Neural cell (in vitro differentiated cells): ENCODE results near the gene CARMIL1. TPM values are rescaled to one million over a fixed set of nuclear protein-coding genes. Genes with fewer than 3 reads are reported as not detected.

Experiments used
- H2AFZ ChIP-seq: fragments of 200-600, 300-800 bp; sonication (generic), shearing (Covaris generic); 2 replicates; pipeline ENCODE4 v1.6.0; 2014; ENCODE audit warnings: low read depth, mild to moderate bottlenecking, antibody characterized with exemption, low read length, moderate library complexity
- H3F3A ChIP-seq: fragments of 200-600 bp; shearing (Covaris generic); 2 replicates; pipeline ENCODE4 v1.6.1; 2016; ENCODE audit warnings: mild to moderate bottlenecking, moderate library complexity, mixed read lengths, antibody characterized with exemption, low read length; ENCODE audit not compliant: insufficient read depth, poor library complexity, severe bottlenecking
- H3K27ac ChIP-seq: fragments of 200-600, 300-800 bp; sonication (generic), shearing (Covaris generic); 2 replicates; pipeline ENCODE4 v1.5.1; 2014; ENCODE audit warnings: mild to moderate bottlenecking, low read length, moderate library complexity
- H3K27me3 ChIP-seq: fragments of 300-800, 200-600 bp; sonication (generic), shearing (Covaris generic); 2 replicates; pipeline ENCODE4 v1.6.0; 2014; ENCODE audit warnings: mild to moderate bottlenecking, low read depth, low read length, moderate library complexity; ENCODE audit not compliant: insufficient read depth
- H3K36me3 ChIP-seq: fragments of 300-800, 200-600 bp; sonication (generic), shearing (Covaris generic); 2 replicates; pipeline ENCODE4 v1.5.1; 2014; ENCODE audit warnings: mild to moderate bottlenecking, antibody characterized with exemption, low read length, moderate library complexity; ENCODE audit not compliant: insufficient read depth
- H3K4me2 ChIP-seq: fragments of 300-800, 200-600 bp; sonication (generic), shearing (Covaris generic); 2 replicates; pipeline ENCODE4 v1.6.0; 2014; ENCODE audit warnings: mild to moderate bottlenecking, low read length
- H3K4me3 ChIP-seq: fragments of 300-800, 200-600 bp; sonication (generic), shearing (Covaris generic); 2 replicates; pipeline ENCODE4 v1.5.1; 2014; ENCODE audit warnings: mild to moderate bottlenecking, low read length, moderate library complexity
- H3K79me2 ChIP-seq: fragments of 200-600 bp; shearing (Covaris generic); replicated peaks from 2 replicates; pipeline ENCODE4 v1.6.0; 2014; ENCODE audit warnings: mild to moderate bottlenecking, low read length, moderate library complexity; ENCODE audit not compliant: insufficient read depth
- H3K9ac ChIP-seq: fragments of 300-800, 200-600 bp; sonication (generic), shearing (Covaris generic); 2 replicates; pipeline ENCODE4 v1.6.1; 2016; ENCODE audit warnings: mild to moderate bottlenecking, low read length, mixed read lengths
- H3K9me2 ChIP-seq: fragments of 200-600 bp; shearing (Covaris generic); 2 replicates; pipeline ENCODE4 v1.6.1; 2016; ENCODE audit warnings: mild to moderate bottlenecking, low read length, mixed read lengths; ENCODE audit not compliant: insufficient read depth
- H3K9me3 ChIP-seq: fragments of 200-600, 300-800 bp; sonication (generic), shearing (Covaris generic); 2 replicates; pipeline ENCODE4 v1.6.1; 2016; ENCODE audit warnings: mild to moderate bottlenecking, mixed run types, low read length, moderate library complexity, mixed read lengths
- H4K20me1 ChIP-seq: fragments of 200-600 bp; shearing (Covaris generic); 2 replicates; pipeline ENCODE4 v1.6.1; 2016; ENCODE audit warnings: mild to moderate bottlenecking, mixed run types; ENCODE audit not compliant: insufficient read depth
- EP300 ChIP-seq: fragments of 450-650 bp; conservative IDR thresholded peaks from 2 replicates; pipeline ENCODE4 v1.6.1; 2014; ENCODE audit warnings: antibody characterized with exemption, mild to moderate bottlenecking, moderate library complexity; ENCODE audit not compliant: poor library complexity, severe bottlenecking
- EZH2 ChIP-seq: fragments of 200-600, 300-800 bp; shearing (Covaris generic), sonication (generic); IDR thresholded peaks from 2 replicates; pipeline ENCODE4 v1.6.1; 2014; ENCODE audit warnings: antibody characterized with exemption, low read length, borderline replicate concordance, mild to moderate bottlenecking; ENCODE audit not compliant: insufficient read depth, poor library complexity, severe bottlenecking
- MXI1 ChIP-seq: fragments of 450-650 bp; conservative IDR thresholded peaks from 2 replicates; pipeline ENCODE4 v1.6.1; 2014; ENCODE audit warnings: antibody characterized with exemption, mild to moderate bottlenecking; ENCODE audit not compliant: poor library complexity, severe bottlenecking
- POLR2AphosphoS5 ChIP-seq: IDR thresholded peaks from 2 replicates; pipeline ENCODE4 v1.6.1; 2012
- RAD21 ChIP-seq: fragments of 450-650 bp; conservative IDR thresholded peaks from 2 replicates; pipeline ENCODE4 v1.6.1; 2014; ENCODE audit warnings: antibody characterized with exemption, mild to moderate bottlenecking, moderate library complexity
- SMC3 ChIP-seq: fragments of 450-650 bp; conservative IDR thresholded peaks from 2 replicates; pipeline ENCODE4 v1.6.1; 2014; ENCODE audit warnings: antibody characterized with exemption, mild to moderate bottlenecking, moderate library complexity; ENCODE audit not compliant: poor library complexity
- TAF1 ChIP-seq: IDR thresholded peaks from 2 replicates; pipeline ENCODE4 v1.6.1; 2012; ENCODE audit warnings: low read depth
- polyA plus RNA-seq: library from polyadenylated mRNA; depleted of rRNA; stranded (reverse); fragments of >200 nt; gene quantifications from 2 replicates; pipeline ENCODE4 v1.2.3, GENCODE V29; 2014
- TF ChIP-seq, protein P1 (sequence below): fragments of 450-650 bp; IDR thresholded peaks from 2 replicates; pipeline ENCODE4 v1.5.1; 2014; ENCODE audit warnings: antibody characterized with exemption, mild to moderate bottlenecking, moderate library complexity; ENCODE audit not compliant: poor library complexity, severe bottlenecking
- TF ChIP-seq, protein P2 (sequence below): IDR thresholded peaks from 2 replicates; pipeline ENCODE4 v1.6.1; 2012; ENCODE audit warnings: borderline replicate concordance

CARMIL1 gene
- polyA plus RNA-seq, 1 donor from 2014 or later: 5.3 TPM

GRCh38 chr6:25279748-25280343 is 672 bp downstream of the CARMIL1 start:
- no peak for TF ChIP-seq SMC3
- TF ChIP-seq TAF1: peak; percentile 37
- Histone ChIP-seq H2AFZ (peak overlapping the region; percentile 56), H3K27me3 (no peaks in the 10 kb centered on the region), H3F3A (no peaks in the 10 kb centered on the region), H3K4me3 (peak overlapping the region; percentile 82), H3K9me3 (no peaks in the 10 kb centered on the region), H4K20me1 (no peaks in the 10 kb centered on the region), H3K9ac (peak overlapping the region; percentile 71), H3K36me3 (no peaks in the 10 kb centered on the region), H3K9me2 (no peaks in the 10 kb centered on the region), H3K4me2 (peak overlapping the region; percentile 77), H3K27ac (no peak overlapping the region), H3K79me2 (no peaks in the 10 kb centered on the region)

GRCh38 chr6:25280344-25281074 is 1.3 kb downstream of the CARMIL1 start:
- H3K36me3 ChIP-seq: no peaks in the 10 kb centered on the region
- TF ChIP-seq, protein P1, sequence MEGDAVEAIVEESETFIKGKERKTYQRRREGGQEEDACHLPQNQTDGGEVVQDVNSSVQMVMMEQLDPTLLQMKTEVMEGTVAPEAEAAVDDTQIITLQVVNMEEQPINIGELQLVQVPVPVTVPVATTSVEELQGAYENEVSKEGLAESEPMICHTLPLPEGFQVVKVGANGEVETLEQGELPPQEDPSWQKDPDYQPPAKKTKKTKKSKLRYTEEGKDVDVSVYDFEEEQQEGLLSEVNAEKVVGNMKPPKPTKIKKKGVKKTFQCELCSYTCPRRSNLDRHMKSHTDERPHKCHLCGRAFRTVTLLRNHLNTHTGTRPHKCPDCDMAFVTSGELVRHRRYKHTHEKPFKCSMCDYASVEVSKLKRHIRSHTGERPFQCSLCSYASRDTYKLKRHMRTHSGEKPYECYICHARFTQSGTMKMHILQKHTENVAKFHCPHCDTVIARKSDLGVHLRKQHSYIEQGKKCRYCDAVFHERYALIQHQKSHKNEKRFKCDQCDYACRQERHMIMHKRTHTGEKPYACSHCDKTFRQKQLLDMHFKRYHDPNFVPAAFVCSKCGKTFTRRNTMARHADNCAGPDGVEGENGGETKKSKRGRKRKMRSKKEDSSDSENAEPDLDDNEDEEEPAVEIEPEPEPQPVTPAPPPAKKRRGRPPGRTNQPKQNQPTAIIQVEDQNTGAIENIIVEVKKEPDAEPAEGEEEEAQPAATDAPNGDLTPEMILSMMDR: no peak
- no peak for TF ChIP-seq EP300
- no peak for TF ChIP-seq EZH2
- TF ChIP-seq SMC3: no peak
- TF ChIP-seq TAF1: no peak
- TF ChIP-seq MXI1: no peak
- H3F3A ChIP-seq: no peaks in the 10 kb centered on the region
- H2AFZ ChIP-seq: no peak overlapping the region
- no peaks in the 10 kb centered on the region for H3K9me3 ChIP-seq
- H4K20me1 ChIP-seq: no peaks in the 10 kb centered on the region
- H3K9me2 ChIP-seq: no peaks in the 10 kb centered on the region
- no peaks in the 10 kb centered on the region for H3K79me2 ChIP-seq
- H3K4me2 ChIP-seq: peak overlapping the region; percentile 77
- peak overlapping the region; percentile 12 for H3K27ac ChIP-seq
- no peaks in the 10 kb centered on the region for H3K27me3 ChIP-seq
- H3K4me3 ChIP-seq: peak overlapping the region; percentile 82
- peak overlapping the region; percentile 71 for H3K9ac ChIP-seq

DNA sequence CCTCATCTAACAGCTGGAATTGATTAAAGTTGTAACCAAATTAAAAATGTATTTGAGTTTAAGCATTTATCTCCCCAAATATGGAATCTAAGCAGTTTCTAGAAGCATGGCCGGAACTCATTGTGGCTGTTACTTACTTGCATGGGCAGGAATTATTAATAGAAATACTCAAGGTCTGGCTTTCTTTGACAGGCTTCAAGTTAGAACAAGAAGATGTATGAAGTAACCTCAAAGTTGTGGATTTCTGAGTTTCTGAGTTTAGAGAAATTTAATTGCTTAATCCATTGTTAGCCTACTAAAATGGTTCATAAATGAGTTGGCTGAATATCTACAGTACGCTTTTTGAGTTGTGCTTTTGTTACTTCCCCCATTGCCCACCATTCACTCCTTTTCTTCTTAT is 7.7 kb downstream of the CARMIL1 start:
- no peaks in the 10 kb centered on the region for H3K9me2 ChIP-seq
- H3K4me2 ChIP-seq: no peak overlapping the region
- H3K27me3 ChIP-seq: no peaks in the 10 kb centered on the region
- no peaks in the 10 kb centered on the region for H3K9me3 ChIP-seq
- H3F3A ChIP-seq: no peaks in the 10 kb centered on the region
- no peaks in the 10 kb centered on the region for H4K20me1 ChIP-seq
- H3K36me3 ChIP-seq: no peaks in the 10 kb centered on the region
- no peak overlapping the region for H2AFZ ChIP-seq
- TF ChIP-seq SMC3: no peak
- no peak for TF ChIP-seq RAD21
- TF ChIP-seq, protein P2, sequence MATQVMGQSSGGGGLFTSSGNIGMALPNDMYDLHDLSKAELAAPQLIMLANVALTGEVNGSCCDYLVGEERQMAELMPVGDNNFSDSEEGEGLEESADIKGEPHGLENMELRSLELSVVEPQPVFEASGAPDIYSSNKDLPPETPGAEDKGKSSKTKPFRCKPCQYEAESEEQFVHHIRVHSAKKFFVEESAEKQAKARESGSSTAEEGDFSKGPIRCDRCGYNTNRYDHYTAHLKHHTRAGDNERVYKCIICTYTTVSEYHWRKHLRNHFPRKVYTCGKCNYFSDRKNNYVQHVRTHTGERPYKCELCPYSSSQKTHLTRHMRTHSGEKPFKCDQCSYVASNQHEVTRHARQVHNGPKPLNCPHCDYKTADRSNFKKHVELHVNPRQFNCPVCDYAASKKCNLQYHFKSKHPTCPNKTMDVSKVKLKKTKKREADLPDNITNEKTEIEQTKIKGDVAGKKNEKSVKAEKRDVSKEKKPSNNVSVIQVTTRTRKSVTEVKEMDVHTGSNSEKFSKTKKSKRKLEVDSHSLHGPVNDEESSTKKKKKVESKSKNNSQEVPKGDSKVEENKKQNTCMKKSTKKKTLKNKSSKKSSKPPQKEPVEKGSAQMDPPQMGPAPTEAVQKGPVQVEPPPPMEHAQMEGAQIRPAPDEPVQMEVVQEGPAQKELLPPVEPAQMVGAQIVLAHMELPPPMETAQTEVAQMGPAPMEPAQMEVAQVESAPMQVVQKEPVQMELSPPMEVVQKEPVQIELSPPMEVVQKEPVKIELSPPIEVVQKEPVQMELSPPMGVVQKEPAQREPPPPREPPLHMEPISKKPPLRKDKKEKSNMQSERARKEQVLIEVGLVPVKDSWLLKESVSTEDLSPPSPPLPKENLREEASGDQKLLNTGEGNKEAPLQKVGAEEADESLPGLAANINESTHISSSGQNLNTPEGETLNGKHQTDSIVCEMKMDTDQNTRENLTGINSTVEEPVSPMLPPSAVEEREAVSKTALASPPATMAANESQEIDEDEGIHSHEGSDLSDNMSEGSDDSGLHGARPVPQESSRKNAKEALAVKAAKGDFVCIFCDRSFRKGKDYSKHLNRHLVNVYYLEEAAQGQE: no peak
- no peak for TF ChIP-seq EP300
- no peak for TF ChIP-seq POLR2AphosphoS5
- TF ChIP-seq, protein P1: no peak
- no peaks in the 10 kb centered on the region for H3K79me2 ChIP-seq
- no peak overlapping the region for H3K9ac ChIP-seq
- H3K27ac ChIP-seq: no peak overlapping the region
- H3K4me3 ChIP-seq: no peak overlapping the region
